Measurements from ENCODE around the gene CPLX3.

The CPLX3 gene

DNA sequence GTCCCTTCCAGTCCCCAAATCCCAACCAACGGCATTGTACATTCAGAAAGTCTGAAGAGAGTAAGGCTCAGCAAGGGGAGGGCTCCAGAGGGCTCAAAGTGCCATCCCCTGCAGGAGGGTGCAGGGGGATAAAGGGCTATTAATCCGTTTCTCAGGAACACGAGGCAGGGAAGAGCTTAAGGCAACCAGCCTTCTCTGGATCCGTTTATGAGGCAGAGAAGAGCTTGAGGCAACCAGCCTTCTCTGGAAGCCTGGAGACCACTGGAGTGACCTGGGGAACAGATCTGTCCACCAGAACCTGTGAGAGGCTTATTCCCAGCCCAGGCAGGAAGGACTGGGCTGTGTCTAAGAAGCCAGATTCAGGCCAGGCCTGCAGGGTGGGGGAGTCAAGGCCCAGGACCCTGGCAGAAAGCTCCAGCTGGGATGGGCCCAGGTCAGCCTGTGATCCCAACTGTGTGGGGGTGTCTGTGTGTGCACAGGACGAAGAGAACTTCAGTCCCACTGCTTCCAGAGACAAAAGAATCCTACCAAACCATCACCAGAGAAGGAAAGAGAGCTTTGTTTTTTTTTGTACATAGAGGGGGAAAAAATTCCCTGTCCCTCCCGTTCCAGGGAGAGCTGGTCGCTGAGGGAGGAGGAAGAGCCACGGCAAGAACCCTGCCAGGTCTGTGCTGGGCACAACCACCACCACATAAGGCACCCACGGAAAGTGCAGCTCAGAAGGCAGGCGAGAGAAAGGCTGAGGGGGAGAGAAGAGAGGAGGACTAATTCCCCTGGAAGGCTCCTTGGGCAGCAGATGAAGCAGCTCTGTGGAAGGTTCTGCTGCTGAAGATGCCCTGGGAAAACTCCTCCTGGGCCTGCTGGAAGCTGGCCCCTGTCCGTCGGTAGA, 18.1 kb downstream of the CPLX3 start:
- H3K4me3 ChIP-seq (ENCODE audit: low read depth, low read length): no peak overlapping the region
- DNase-seq (ENCODE audit: low read depth): no peak
- TF ChIP-seq, protein P1, sequence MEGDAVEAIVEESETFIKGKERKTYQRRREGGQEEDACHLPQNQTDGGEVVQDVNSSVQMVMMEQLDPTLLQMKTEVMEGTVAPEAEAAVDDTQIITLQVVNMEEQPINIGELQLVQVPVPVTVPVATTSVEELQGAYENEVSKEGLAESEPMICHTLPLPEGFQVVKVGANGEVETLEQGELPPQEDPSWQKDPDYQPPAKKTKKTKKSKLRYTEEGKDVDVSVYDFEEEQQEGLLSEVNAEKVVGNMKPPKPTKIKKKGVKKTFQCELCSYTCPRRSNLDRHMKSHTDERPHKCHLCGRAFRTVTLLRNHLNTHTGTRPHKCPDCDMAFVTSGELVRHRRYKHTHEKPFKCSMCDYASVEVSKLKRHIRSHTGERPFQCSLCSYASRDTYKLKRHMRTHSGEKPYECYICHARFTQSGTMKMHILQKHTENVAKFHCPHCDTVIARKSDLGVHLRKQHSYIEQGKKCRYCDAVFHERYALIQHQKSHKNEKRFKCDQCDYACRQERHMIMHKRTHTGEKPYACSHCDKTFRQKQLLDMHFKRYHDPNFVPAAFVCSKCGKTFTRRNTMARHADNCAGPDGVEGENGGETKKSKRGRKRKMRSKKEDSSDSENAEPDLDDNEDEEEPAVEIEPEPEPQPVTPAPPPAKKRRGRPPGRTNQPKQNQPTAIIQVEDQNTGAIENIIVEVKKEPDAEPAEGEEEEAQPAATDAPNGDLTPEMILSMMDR (conservative IDR thresholded peaks at IDR 0.05; ENCODE audit: low read depth, low read length): no peak

DNA sequence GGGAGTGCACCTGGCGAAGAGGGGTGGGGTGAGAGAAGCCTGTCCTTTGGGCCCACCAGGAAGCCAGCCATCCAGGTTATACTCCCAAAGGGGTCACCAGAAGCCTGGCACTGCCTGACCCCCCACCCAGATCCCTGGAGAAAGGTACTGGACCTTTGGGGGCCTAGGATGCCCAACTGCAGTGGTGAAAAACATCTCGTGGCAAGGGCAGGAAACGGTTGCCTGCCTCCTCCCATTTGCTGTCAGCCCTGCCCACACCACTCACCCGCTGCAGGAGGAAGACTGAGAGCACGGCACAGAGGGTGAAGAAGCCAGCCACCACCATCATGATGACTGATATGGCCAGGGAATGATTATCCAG, 18.8 kb downstream of the CPLX3 start:
- H3K4me3 ChIP-seq (ENCODE audit: low read depth, low read length): no peak overlapping the region
- TF ChIP-seq, protein P1 (conservative IDR thresholded peaks at IDR 0.05; ENCODE audit: low read depth, low read length): no peak
- no peak for DNase-seq (ENCODE audit: low read depth)

DNA sequence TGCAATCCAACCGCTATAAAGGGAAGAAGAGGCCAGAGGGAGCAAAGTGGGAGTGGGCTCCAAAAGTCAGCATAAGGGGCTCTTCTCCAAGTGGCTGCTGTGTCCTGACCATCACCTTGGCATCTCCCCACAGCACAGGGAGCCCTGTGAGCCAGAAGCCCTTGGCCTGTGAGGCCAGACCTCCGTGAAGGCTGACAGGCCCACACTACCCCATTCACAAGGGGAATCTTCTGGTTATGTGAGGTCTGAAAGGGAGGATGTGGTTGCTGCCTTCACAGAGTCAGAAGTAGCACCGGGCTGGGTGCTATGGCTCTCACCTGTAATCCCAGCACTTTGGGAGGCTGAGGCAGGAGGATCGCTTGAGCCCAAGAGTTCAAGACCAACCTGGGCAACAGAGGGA, 19.2 kb downstream of the CPLX3 start:
- H3K4me3 ChIP-seq (ENCODE audit: low read depth, low read length): no peak overlapping the region
- TF ChIP-seq, protein P1 (conservative IDR thresholded peaks at IDR 0.05; ENCODE audit: low read depth, low read length): no peak
- no peak for DNase-seq (ENCODE audit: low read depth)

DNA sequence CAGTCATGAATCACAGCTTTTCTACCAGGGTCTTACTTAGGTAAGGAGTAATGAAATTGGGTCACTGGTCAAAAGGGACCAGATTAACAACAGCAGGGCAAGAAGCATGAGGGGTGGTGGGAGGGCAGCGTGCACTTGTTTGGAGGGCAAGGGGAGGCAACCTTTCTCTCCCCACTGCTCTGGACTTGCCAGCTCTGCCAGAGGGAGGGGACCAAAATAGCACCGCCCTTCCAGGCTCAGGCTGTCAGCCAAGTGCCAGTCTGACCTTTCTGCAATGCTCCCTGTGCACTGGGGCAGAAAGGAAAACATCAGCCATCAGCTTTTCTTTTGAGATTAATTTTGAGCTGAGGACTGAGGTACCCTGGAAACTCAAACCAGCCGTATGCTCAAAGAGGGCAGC, 21.0 kb downstream of the CPLX3 start:
- DNase-seq (ENCODE audit: low read depth): no peak
- H3K4me3 ChIP-seq (ENCODE audit: low read depth, low read length): no peak overlapping the region
- TF ChIP-seq, protein P1 (conservative IDR thresholded peaks at IDR 0.05; ENCODE audit: low read depth, low read length): no peak

DNA sequence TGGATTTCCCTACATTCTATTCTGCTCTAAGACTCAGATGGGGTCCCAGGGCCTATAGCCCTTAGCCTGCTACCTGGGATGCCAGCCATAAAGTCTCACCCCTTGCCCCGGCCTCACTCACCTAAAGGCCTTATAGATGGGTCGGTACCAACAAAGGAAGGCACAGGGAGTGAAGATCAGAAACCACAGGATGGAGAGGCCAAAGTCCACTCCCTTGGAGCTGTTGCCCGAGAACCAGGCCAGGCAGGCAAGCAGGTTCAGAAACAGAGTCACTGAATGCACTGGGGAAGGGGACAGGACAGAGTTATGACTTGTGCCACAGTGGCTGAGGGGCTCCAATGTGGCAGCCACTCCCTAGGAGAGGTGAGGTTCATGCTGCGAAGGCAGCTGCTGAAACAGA, 24.0 kb downstream of the CPLX3 start:
- no peak overlapping the region for H3K4me3 ChIP-seq (ENCODE audit: low read depth, low read length)
- TF ChIP-seq, protein P1 (conservative IDR thresholded peaks at IDR 0.05; ENCODE audit: low read depth, low read length): no peak
- no peak for DNase-seq (ENCODE audit: low read depth)

DNA sequence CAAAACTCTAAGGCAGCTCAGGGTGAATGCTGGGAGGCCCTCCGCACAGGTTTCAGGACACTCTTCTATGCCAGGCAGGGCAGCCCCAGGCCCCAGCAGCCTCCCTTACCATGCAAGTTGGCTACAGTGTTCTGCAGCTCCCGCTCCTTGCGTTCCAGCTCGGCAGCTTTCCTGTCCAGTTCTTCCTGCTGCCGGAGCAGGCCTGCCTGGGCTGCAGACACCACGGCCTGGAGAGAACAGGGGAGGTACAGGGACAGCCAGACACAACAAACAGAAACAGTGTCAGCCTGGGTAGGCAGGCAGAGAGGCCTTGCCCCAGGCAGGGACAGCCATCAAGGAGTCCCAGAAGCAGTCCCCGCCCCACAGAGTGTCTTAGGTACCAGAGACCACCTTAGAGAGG, 25.5 kb downstream of the CPLX3 start:
- TF ChIP-seq, protein P1 (conservative IDR thresholded peaks at IDR 0.05; ENCODE audit: low read depth, low read length): no peak
- no peak overlapping the region for H3K4me3 ChIP-seq (ENCODE audit: low read depth, low read length)
- DNase-seq (ENCODE audit: low read depth): no peak

DNA sequence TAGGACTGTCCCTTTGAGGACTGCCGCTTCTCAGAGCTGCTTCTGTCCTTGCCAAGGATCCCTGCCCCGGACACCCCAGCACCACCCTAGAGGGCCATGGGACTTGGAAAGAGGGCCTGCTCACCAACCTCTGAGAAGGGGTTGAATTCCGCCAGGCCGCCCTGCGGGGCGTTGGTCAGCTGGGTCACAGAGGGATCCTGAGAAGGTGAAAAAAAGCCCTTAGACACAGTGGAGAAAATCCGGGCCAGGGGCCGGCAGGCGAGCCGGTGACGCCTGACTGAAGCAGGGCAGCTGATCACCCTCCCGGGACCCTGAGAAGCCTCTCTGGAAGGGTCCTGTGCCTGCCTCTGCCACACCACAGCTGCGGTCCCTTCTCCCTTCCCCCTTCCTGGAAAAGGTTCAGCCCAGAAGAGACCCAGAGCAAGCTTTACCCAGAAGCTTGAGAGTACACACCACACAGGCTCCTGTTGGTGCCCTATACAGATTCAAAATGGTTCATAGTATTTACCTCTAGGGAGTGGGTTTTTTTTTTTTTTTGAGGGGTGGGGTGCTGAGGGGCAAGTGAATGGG, 28.1 kb downstream of the CPLX3 start:
- DNase-seq (ENCODE audit: low read depth): no peak
- no peak overlapping the region for H3K4me3 ChIP-seq (ENCODE audit: low read depth, low read length)
- TF ChIP-seq, protein P1 (conservative IDR thresholded peaks at IDR 0.05; ENCODE audit: low read depth, low read length): no peak

Data from choroid plexus epithelial cell (primary cell).